HG03457 (cell line): ENCODE data around the gene CA5A.

Source experiments
- ATAC-seq: cut with Tn5 transposase; IDR thresholded peaks from one replicate; pipeline ENCODE4 v1.9.1; 2021; ENCODE audit warnings: moderate number of reproducible peaks; ENCODE audit not compliant: unreplicated experiment

CA5A gene

GRCh38 chr16:87964049-87964659 lies 27.8 kb upstream of the CA5A start:
- ATAC-seq = no peak

GRCh38 chr16:87963400-87963799 lies 27.1 kb upstream of the CA5A start:
- ATAC-seq = no peak

GRCh38 chr16:87961623-87962022 lies 25.3 kb upstream of the CA5A start:
- no peak for ATAC-seq

GRCh38 chr16:87960852-87961251 lies 24.5 kb upstream of the CA5A start:
- ATAC-seq = no peak

GRCh38 chr16:87960296-87960695 lies 24.0 kb upstream of the CA5A start:
- no peak for ATAC-seq

- no peak for ATAC-seq
Measured at GRCh38 chr16:87959391-87959990, 23.2 kb upstream of the CA5A start.

- no peak for ATAC-seq
Measured at GRCh38 chr16:87958632-87959031, 22.3 kb upstream of the CA5A start.

GRCh38 chr16:87957296-87958094 lies 21.2 kb upstream of the CA5A start:
- ATAC-seq = no peak

- ATAC-seq = no peak
Measured at GRCh38 chr16:87956365-87957231, 20.3 kb upstream of the CA5A start.

- no peak for ATAC-seq
Measured at GRCh38 chr16:87956098-87956364, 19.7 kb upstream of the CA5A start.

GRCh38 chr16:87955302-87956097 lies 19.2 kb upstream of the CA5A start:
- ATAC-seq = no peak

- ATAC-seq = no peak
Measured at GRCh38 chr16:87954826-87955225, 18.5 kb upstream of the CA5A start.

GRCh38 chr16:87954361-87954760 lies 18.0 kb upstream of the CA5A start:
- no peak for ATAC-seq

GRCh38 chr16:87953308-87954215 lies 17.2 kb upstream of the CA5A start:
- no peak for ATAC-seq

- ATAC-seq = no peak
Measured at GRCh38 chr16:87952751-87953150, 16.4 kb upstream of the CA5A start.

GRCh38 chr16:87951552-87952538 lies 15.5 kb upstream of the CA5A start:
- peak; percentile 0 for ATAC-seq

- peak; percentile 86 for ATAC-seq
Measured at GRCh38 chr16:87950765-87951551, 14.6 kb upstream of the CA5A start, which contains the start of gene BANP. Gene BANP, plus strand, starts transcription at chr16:87951434. Its CDS starts 23,682 bp downstream, at chr16:87975116.
